Activated T-cell treated with anti-CD3 and anti-CD28 coated beads, Interleukin-2, amount 50 U/mL, for 48 hours (primary cell): ENCODE results near the gene NOVA2.

Source experiments
- DNase-seq, 2 experiments: peaks; one replicate each; pipeline ENCODE4 v3.0.0-alpha.2; 2020

NOVA2 gene

GRCh38 chr19:45890877-45891276 is 82.8 kb downstream of the NOVA2 start:
- no peak for DNase-seq

- no peak for DNase-seq
These were observed 84.3 kb downstream of the NOVA2 start for GRCh38 chr19:45889210-45889885.

- DNase-seq = peak in 1 of 2 experiments; percentile 38
These were observed 86.4 kb downstream of the NOVA2 start for GRCh38 chr19:45887200-45887710.

- DNase-seq = peak; percentile 93 to 94
These were observed 87.1 kb downstream of the NOVA2 start for GRCh38 chr19:45886427-45887199.

GRCh38 chr19:45885556-45886426 is 87.9 kb downstream of the NOVA2 start, which contains the start of gene IRF2BP1:
Gene IRF2BP1 (minus strand): TSS chr19:45886141. CDS start chr19:45885774, 367 bp downstream.
- peak; percentile 90 to 92 for DNase-seq

- DNase-seq = peak in 1 of 2 experiments; percentile 62
These were observed 88.7 kb downstream of the NOVA2 start for GRCh38 chr19:45884682-45885555.

GRCh38 chr19:45883881-45884681 is 89.6 kb downstream of the NOVA2 start:
- DNase-seq = peak in 1 of 2 experiments; percentile 32
